Cardiac muscle cell (in vitro differentiated cells and primary cell): ENCODE data around the gene NRIP3. TPM values are rescaled to one million over a fixed set of nuclear protein-coding genes. Genes with fewer than 3 reads are reported as not detected.
"Not testable (repeated sequence)": the region's sequence is repeated elsewhere in the genome, so short reads cannot be mapped to it uniquely, and the experiment has no call there.

Experiments used
- DNase-seq, 2 donors: peaks; one replicate each; pipeline versions ENCODE4 v3.0.0 to v3.0.0-alpha.2; 2010 to 2017; ENCODE audit warnings: low read depth in 1 of 2, low spot score in 1 of 2
- H3K27ac ChIP-seq: fragments of 200-600 bp; sonication (generic); 2 replicates; pipeline ENCODE4 v1.5.1; 2016
- H3K27me3 ChIP-seq: fragments of 200-600 bp; sonication (generic); 2 replicates; pipeline ENCODE4 v1.6.0; 2016; ENCODE audit warnings: control low read depth
- H3K36me3 ChIP-seq: fragments of 200-600 bp; sonication (generic); 2 replicates; pipeline ENCODE4 v1.5.1; 2016; ENCODE audit warnings: control low read depth
- H3K4me1 ChIP-seq: fragments of 200-600 bp; sonication (generic); 2 replicates; pipeline ENCODE4 v1.8.1; 2017; ENCODE audit warnings: low read depth, mild to moderate bottlenecking, mixed run types
- H3K4me3 ChIP-seq: fragments of 200-600 bp; sonication (generic); 2 replicates; pipeline ENCODE4 v1.5.1; 2016; ENCODE audit warnings: mild to moderate bottlenecking
- H3K9me3 ChIP-seq: fragments of 200-600 bp; sonication (generic); 2 replicates; pipeline ENCODE4 v1.5.1; 2017; ENCODE audit warnings: low read depth, mild to moderate bottlenecking, control low read depth
- CTCF ChIP-seq: IDR thresholded peaks from 2 replicates; pipeline ENCODE4 v1.5.1; 2012; ENCODE audit warnings: low read depth, mild to moderate bottlenecking, low read length
- polyA plus RNA-seq: library from polyadenylated mRNA; unstranded; fragments of >200 nt; fragmentation: Nextera tagmentation; extraction: Ambion mirVana; gene quantifications from 2 replicates; pipeline ENCODE4 v1.2.1, GENCODE V29; 2016
- total RNA-seq: library from RNA; depleted of rRNA; stranded (reverse); fragments of >200 nt; gene quantifications from 2 replicates; pipeline ENCODE4 v1.2.3, GENCODE V29; 2016

Gene NRIP3
- total and polyA plus RNA-seq, 2 experiments from 2014 or later = 0.04 to 2.5 TPM

- Histone ChIP-seq H3K4me3 (no peak overlapping the region), H3K27me3 (peaks cover 60% of the 10 kb centered on the region), H3K4me1 (no peaks in the 10 kb centered on the region), H3K27ac (no peak overlapping the region), H3K36me3 (no peaks in the 10 kb centered on the region), H3K9me3 (no peaks in the 10 kb centered on the region)
- TF ChIP-seq CTCF = no peak
- DNase-seq = no peak
These were observed 5.8 kb downstream of the NRIP3 start for GRCh38 chr11:8998017-8998416.

GRCh38 chr11:8997451-8997850 is 6.3 kb downstream of the NRIP3 start:
- no peak for DNase-seq
- Histone ChIP-seq H3K9me3 (no peaks in the 10 kb centered on the region), H3K36me3 (no peaks in the 10 kb centered on the region), H3K27me3 (peaks cover 54% of the 10 kb centered on the region), H3K4me3 (no peak overlapping the region), H3K4me1 (no peaks in the 10 kb centered on the region), H3K27ac (no peak overlapping the region)
- no peak for TF ChIP-seq CTCF

- peaks cover 6% of the 10 kb centered on the region for H3K27me3 ChIP-seq
- no peaks in the 10 kb centered on the region for H3K36me3 ChIP-seq
- no peaks in the 10 kb centered on the region for H3K4me1 ChIP-seq
- peak in 1 of 2 donors; percentile 60 for DNase-seq
- no peak for TF ChIP-seq CTCF
- H3K4me3 ChIP-seq = no peak overlapping the region
- H3K27ac ChIP-seq = no peak overlapping the region
- H3K9me3 ChIP-seq = no peaks in the 10 kb centered on the region
These were observed 14.3 kb downstream of the NRIP3 start for GRCh38 chr11:8989453-8989852.

GRCh38 chr11:8988329-8989234 is 15.2 kb downstream of the NRIP3 start:
- Histone ChIP-seq H3K9me3 (no peaks in the 10 kb centered on the region), H3K36me3 (no peaks in the 10 kb centered on the region), H3K4me1 (no peaks in the 10 kb centered on the region), H3K27me3 (no peaks in the 10 kb centered on the region), H3K4me3 (no peak overlapping the region), H3K27ac (no peak overlapping the region)
- DNase-seq = peak in 1 of 2 donors; percentile 15
- no peak for TF ChIP-seq CTCF

GRCh38 chr11:8987446-8987845 is 16.4 kb downstream of the NRIP3 start:
- no peaks in the 10 kb centered on the region for H3K9me3 ChIP-seq
- H3K27ac ChIP-seq = no peak overlapping the region
- no peaks in the 10 kb centered on the region for H3K36me3 ChIP-seq
- H3K27me3 ChIP-seq = no peaks in the 10 kb centered on the region
- H3K4me1 ChIP-seq = no peaks in the 10 kb centered on the region
- H3K4me3 ChIP-seq = no peak overlapping the region
- no peak for DNase-seq
- no peak for TF ChIP-seq CTCF

- not testable (repeated sequence) for H3K4me3 ChIP-seq, H3K4me1 ChIP-seq, H3K36me3 ChIP-seq, H3K27me3 ChIP-seq, DNase-seq, H3K27ac ChIP-seq, H3K9me3 ChIP-seq
These were observed 17.0 kb downstream of the NRIP3 start for GRCh38 chr11:8986772-8987171.
